ENCODE measurements around the gene MBLAC1. TPM values are rescaled to one million over a fixed set of nuclear protein-coding genes. Genes with fewer than 3 reads are reported as not detected.

Gene MBLAC1
- total and polyA plus RNA-seq, 9 of the 15 experiments (the other 6 are each of a cell fraction or from before 2014, with no cell fraction given): 0.03 to 3.1 (median 0.52) TPM

- TF ChIP-seq, protein P1, sequence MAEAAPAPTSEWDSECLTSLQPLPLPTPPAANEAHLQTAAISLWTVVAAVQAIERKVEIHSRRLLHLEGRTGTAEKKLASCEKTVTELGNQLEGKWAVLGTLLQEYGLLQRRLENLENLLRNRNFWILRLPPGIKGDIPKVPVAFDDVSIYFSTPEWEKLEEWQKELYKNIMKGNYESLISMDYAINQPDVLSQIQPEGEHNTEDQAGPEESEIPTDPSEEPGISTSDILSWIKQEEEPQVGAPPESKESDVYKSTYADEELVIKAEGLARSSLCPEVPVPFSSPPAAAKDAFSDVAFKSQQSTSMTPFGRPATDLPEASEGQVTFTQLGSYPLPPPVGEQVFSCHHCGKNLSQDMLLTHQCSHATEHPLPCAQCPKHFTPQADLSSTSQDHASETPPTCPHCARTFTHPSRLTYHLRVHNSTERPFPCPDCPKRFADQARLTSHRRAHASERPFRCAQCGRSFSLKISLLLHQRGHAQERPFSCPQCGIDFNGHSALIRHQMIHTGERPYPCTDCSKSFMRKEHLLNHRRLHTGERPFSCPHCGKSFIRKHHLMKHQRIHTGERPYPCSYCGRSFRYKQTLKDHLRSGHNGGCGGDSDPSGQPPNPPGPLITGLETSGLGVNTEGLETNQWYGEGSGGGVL (CRISPR knock-in tag; IDR thresholded peaks at IDR 0.05): no peak
- TF ChIP-seq MAX (CRISPR knock-in tag; IDR thresholded peaks at IDR 0.05): peak; percentile 86
- no peak for TF ChIP-seq RBM14 (IDR thresholded peaks at IDR 0.05; ENCODE audit: borderline replicate concordance, insufficient read depth, low read depth, low read length)
- TF ChIP-seq SREBF2 (CRISPR knock-in tag; IDR thresholded peaks at IDR 0.05): no peak
- TF ChIP-seq ZNF212 (CRISPR knock-in tag; IDR thresholded peaks at IDR 0.05): no peak
- TF ChIP-seq ZNF224 (CRISPR knock-in tag; IDR thresholded peaks at IDR 0.05): no peak
- no peak for TF ChIP-seq SMAD1 (IDR thresholded peaks at IDR 0.05; ENCODE audit: low read depth, low read length, partially characterized antibody)
- TF ChIP-seq, protein P2, sequence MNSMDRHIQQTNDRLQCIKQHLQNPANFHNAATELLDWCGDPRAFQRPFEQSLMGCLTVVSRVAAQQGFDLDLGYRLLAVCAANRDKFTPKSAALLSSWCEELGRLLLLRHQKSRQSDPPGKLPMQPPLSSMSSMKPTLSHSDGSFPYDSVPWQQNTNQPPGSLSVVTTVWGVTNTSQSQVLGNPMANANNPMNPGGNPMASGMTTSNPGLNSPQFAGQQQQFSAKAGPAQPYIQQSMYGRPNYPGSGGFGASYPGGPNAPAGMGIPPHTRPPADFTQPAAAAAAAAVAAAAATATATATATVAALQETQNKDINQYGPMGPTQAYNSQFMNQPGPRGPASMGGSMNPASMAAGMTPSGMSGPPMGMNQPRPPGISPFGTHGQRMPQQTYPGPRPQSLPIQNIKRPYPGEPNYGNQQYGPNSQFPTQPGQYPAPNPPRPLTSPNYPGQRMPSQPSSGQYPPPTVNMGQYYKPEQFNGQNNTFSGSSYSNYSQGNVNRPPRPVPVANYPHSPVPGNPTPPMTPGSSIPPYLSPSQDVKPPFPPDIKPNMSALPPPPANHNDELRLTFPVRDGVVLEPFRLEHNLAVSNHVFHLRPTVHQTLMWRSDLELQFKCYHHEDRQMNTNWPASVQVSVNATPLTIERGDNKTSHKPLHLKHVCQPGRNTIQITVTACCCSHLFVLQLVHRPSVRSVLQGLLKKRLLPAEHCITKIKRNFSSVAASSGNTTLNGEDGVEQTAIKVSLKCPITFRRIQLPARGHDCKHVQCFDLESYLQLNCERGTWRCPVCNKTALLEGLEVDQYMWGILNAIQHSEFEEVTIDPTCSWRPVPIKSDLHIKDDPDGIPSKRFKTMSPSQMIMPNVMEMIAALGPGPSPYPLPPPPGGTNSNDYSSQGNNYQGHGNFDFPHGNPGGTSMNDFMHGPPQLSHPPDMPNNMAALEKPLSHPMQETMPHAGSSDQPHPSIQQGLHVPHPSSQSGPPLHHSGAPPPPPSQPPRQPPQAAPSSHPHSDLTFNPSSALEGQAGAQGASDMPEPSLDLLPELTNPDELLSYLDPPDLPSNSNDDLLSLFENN (IDR thresholded peaks at IDR 0.05; ENCODE audit: low read depth in 2 of 2, low read length in 2 of 2): no peak
- 0 out of 2 replicates have a peak, but pooled peaks have one; percentile 44 for TF ChIP-seq LARP7 (IDR thresholded peaks at IDR 0.05)
Observed at GRCh38 chr7:100100420-100101015, 26.2 kb upstream of the MBLAC1 start (continued).
